IMR-90 (cell line): ENCODE results near the gene INAVA. TPM values are rescaled to one million over a fixed set of nuclear protein-coding genes. Genes with fewer than 3 reads are reported as not detected.

Experiments used
- ATAC-seq: fragments of 200-7000 bp; cut with Tn5 transposase; 2 replicates; pipeline ENCODE4 v1.9.1; 2020; ENCODE audit warnings: low read depth, mild to moderate bottlenecking, moderate library complexity
- BruUV-seq: library from RNA; stranded (reverse); fragments of 400-500 nt; replicated peaks from 2 replicates; lab custom pipeline; 2021; lab: Mats Ljungman, UMichigan
- CTCF ChIA-PET: fragments of 300-600 bp; formaldehyde crosslinking; extraction: SDS; loops from one replicate; lab custom pipeline; 2021; ENCODE audit warnings: antibody characterized with exemption; lab: Yijun Ruan, JAX
- POLR2A ChIA-PET: fragments of 300-600 bp; sonication (Branson Sonifier 250); formaldehyde crosslinking; loops from one replicate; lab custom pipeline; 2022; ENCODE audit warnings: antibody characterized with exemption; ENCODE audit not compliant: unreplicated experiment; lab: Charles Lee
- DNase-seq: peaks from one replicate; pipeline ENCODE4 v3.0.0; 2013
- H2AFZ ChIP-seq: replicated peaks from 2 replicates; pipeline ENCODE3; 2013; ENCODE audit warnings: low read length, mild to moderate bottlenecking; ENCODE audit not compliant: poor library complexity
- H2AK5ac ChIP-seq: 2 replicates; pipeline ENCODE4 v1.6.1; 2013; ENCODE audit warnings: low read depth, low read length, inconsistent platforms
- H2AK9ac ChIP-seq: replicated peaks from 2 replicates; pipeline ENCODE3; 2013; ENCODE audit warnings: mild to moderate bottlenecking, low read depth, low read length, moderate library complexity; ENCODE audit not compliant: poor library complexity
- H2BK120ac ChIP-seq: 2 replicates; pipeline ENCODE4 v1.6.1; 2013; ENCODE audit warnings: low read depth, low read length, inconsistent platforms
- H2BK15ac ChIP-seq: 3 replicates; pipeline ENCODE4 v1.6.1; 2013; ENCODE audit warnings: low read depth, low read length, inconsistent platforms
- H2BK20ac ChIP-seq: 2 replicates; pipeline ENCODE4 v1.6.1; 2013; ENCODE audit warnings: low read depth, mild to moderate bottlenecking, inconsistent platforms, low read length, moderate library complexity
- H2BK5ac ChIP-seq: 2 replicates; pipeline ENCODE4 v1.6.1; 2013; ENCODE audit warnings: mild to moderate bottlenecking, low read depth, low read length, inconsistent platforms; ENCODE audit not compliant: poor library complexity, severe bottlenecking
- H3K14ac ChIP-seq: replicated peaks from 2 replicates; pipeline ENCODE4 v1.6.1; 2013; ENCODE audit warnings: low read depth, low read length, inconsistent platforms
- H3K18ac ChIP-seq: 2 replicates; pipeline ENCODE4 v1.6.1; 2013; ENCODE audit warnings: low read depth, low read length, control low read depth
- H3K23ac ChIP-seq: 2 replicates; pipeline ENCODE4 v1.6.1; 2013; ENCODE audit warnings: low read depth, low read length, inconsistent platforms
- H3K27ac ChIP-seq: 2 replicates; pipeline ENCODE4 v1.5.1; 2013; ENCODE audit warnings: mild to moderate bottlenecking, control low read depth, low read length; ENCODE audit not compliant: insufficient read depth
- H3K27me3 ChIP-seq: 2 replicates; pipeline ENCODE4 v1.6.1; 2013; ENCODE audit warnings: low read length; ENCODE audit not compliant: control insufficient read depth, insufficient read depth
- H3K36me3 ChIP-seq: 2 replicates; pipeline ENCODE4 v1.6.1; 2013; ENCODE audit warnings: low read length, mixed read lengths; ENCODE audit not compliant: control insufficient read depth, insufficient read depth
- H3K4ac ChIP-seq: 2 replicates; pipeline ENCODE4 v1.6.1; 2013; ENCODE audit warnings: low read depth, low read length, inconsistent platforms
- H3K4me1 ChIP-seq: 2 replicates; pipeline ENCODE4 v1.6.1; 2013; ENCODE audit warnings: low read length, mixed read lengths; ENCODE audit not compliant: control insufficient read depth, insufficient read depth
- H3K4me2 ChIP-seq: 2 replicates; pipeline ENCODE4 v1.6.1; 2013; ENCODE audit warnings: low read depth, mild to moderate bottlenecking, control low read depth, low read length, moderate library complexity
- H3K4me3 ChIP-seq: 2 replicates; pipeline ENCODE4 v1.5.1; 2013; ENCODE audit warnings: low read depth, mild to moderate bottlenecking, control low read depth, low read length, moderate library complexity; ENCODE audit not compliant: insufficient read depth
- H3K56ac ChIP-seq: 2 replicates; pipeline ENCODE4 v1.6.1; 2013; ENCODE audit warnings: low read length, inconsistent platforms; ENCODE audit not compliant: insufficient read depth; ENCODE audit errors: extremely low read depth
- H3K79me1 ChIP-seq, 2 experiments: 2 replicates each; pipeline ENCODE4 v1.6.1; 2013; ENCODE audit warnings: low read length in 2 of 2, inconsistent platforms in 1 of 2, low read depth in 1 of 2
- H3K9ac ChIP-seq: 2 replicates; pipeline ENCODE4 v1.6.1; 2013; ENCODE audit warnings: low read depth, low read length, control low read depth
- H3K9me1 ChIP-seq: 2 replicates; pipeline ENCODE4 v1.6.1; 2013; ENCODE audit warnings: low read length, inconsistent platforms; ENCODE audit not compliant: insufficient read depth
- H3K9me3 ChIP-seq: 2 replicates; pipeline ENCODE4 v1.6.1; 2013; ENCODE audit warnings: low read length; ENCODE audit not compliant: control insufficient read depth, insufficient read depth
- H4K20me1 ChIP-seq: 2 replicates; pipeline ENCODE4 v1.6.1; 2013; ENCODE audit warnings: low read length, inconsistent platforms; ENCODE audit not compliant: insufficient read depth
- H4K5ac ChIP-seq: 2 replicates; pipeline ENCODE4 v1.6.1; 2013; ENCODE audit warnings: mild to moderate bottlenecking, low read depth, low read length, control low read depth
- H4K8ac ChIP-seq, 2 experiments: 2 replicates each; pipeline ENCODE4 v1.6.1; 2013; ENCODE audit warnings: low read depth in 2 of 2, low read length in 2 of 2, control low read depth in 1 of 2, inconsistent platforms in 1 of 2
- H4K91ac ChIP-seq: 2 replicates; pipeline ENCODE4 v1.6.1; 2013; ENCODE audit warnings: low read depth, low read length, inconsistent platforms; ENCODE audit not compliant: insufficient read depth
- MAZ ChIP-seq: IDR thresholded peaks from 2 replicates; pipeline ENCODE4 v1.6.1; 2012; ENCODE audit warnings: low read depth, mild to moderate bottlenecking, low read length, improper control_type of control experiment, moderate library complexity, borderline replicate concordance
- NFE2L2 ChIP-seq: fragments of 150-350 bp; IDR thresholded peaks from 2 replicates; pipeline ENCODE4 v1.6.1; 2016; ENCODE audit warnings: low read depth, mild to moderate bottlenecking, low read length
- RCOR1 ChIP-seq: IDR thresholded peaks from 2 replicates; pipeline ENCODE4 v1.6.1; 2012; ENCODE audit warnings: mild to moderate bottlenecking, low read length, improper control_type of control experiment; ENCODE audit not compliant: insufficient replicate concordance
- SMC3 ChIP-seq: fragments of 150-350 bp; IDR thresholded peaks from 2 replicates; pipeline ENCODE4 v1.6.1; 2016; ENCODE audit warnings: low read depth, mild to moderate bottlenecking, antibody characterized with exemption, low read length, moderate library complexity
- WGBS, 2 experiments: methylation state at CpG; one replicate each; pipeline versions ENCODE4 v1.1.5 to v1.1.7; 2013; ENCODE audit warnings: missing lambda C conversion rate in 2 of 2; ENCODE audit not compliant: insufficient read length in 1 of 2; ENCODE audit errors: extremely low coverage in 2 of 2; 5-methylcytosine and 5-hydroxymethylcytosine counted together
- dilution Hi-C: fragments of 300-500 bp; cut with HindIII; formaldehyde crosslinking; loops from one replicate; pipeline ENCODE4 v1.14.3; 2018; ENCODE audit warnings: low sequenced_read_pairs; ENCODE audit not compliant: unreplicated experiment
- in situ Hi-C: fragments of 300-500 bp; cut with MboI; formaldehyde crosslinking; loops from 3 replicates; pipeline ENCODE4 v1.14.3; 2019; ENCODE audit warnings: low sequenced_read_pairs, inconsistent platforms, mixed read lengths
- intact Hi-C: fragments of 100-400 bp; cut with micrococcal nuclease; formaldehyde crosslinking; loops from 2 replicates; pipeline ENCODE4 v1.10.0; 2022
- polyA plus RNA-seq, 3 experiments: library from polyadenylated mRNA; depleted of rRNA; stranded (reverse); fragments of >200 nt; gene quantifications; 2 replicates each; pipeline ENCODE4 v1.2.3, GENCODE V29; 2012; ENCODE audit warnings: low replicate concordance in 1 of 3
- total RNA-seq: library from RNA; depleted of rRNA; stranded (reverse); fragments of >200 nt; gene quantifications from 2 replicates; pipeline ENCODE4 v1.2.3, GENCODE V29; 2012
- TF ChIP-seq, protein P1 (sequence below): fragments of 150-350 bp; IDR thresholded peaks from 2 replicates; pipeline ENCODE4 v1.6.1; 2016; ENCODE audit warnings: low read depth, mild to moderate bottlenecking, low read length, moderate library complexity, borderline replicate concordance

The INAVA gene
- total and polyA plus RNA-seq, 2 of the 4 experiments (the other 2 are of a cell fraction) = under 0.01 to 0.07 TPM

DNA sequence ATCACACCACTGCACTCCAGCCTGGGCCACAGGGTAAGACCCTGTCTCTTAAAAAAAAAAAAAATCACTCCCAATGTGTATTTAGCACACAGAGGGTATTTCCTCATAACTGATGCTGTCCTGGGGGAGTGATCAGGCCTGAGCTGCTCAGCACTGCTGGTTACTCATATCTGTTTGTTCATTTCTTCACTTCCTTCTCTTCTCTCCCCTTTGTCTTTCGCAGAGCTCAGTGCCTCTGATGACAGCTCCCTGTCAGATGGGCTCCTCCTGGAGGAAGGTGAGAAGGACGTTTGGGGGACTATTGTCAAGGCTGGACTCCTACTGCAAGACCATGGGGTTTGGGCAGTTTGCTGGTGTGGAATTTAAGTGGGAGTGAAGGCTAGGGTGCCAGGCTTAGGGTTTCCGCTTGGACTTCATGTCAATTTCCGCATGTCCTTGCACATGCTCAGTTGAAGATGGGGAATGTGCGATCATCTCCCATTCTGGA lies 13.0 kb downstream of the INAVA start:
- no peak overlapping the region for H3K14ac ChIP-seq
- TF ChIP-seq, protein P1, sequence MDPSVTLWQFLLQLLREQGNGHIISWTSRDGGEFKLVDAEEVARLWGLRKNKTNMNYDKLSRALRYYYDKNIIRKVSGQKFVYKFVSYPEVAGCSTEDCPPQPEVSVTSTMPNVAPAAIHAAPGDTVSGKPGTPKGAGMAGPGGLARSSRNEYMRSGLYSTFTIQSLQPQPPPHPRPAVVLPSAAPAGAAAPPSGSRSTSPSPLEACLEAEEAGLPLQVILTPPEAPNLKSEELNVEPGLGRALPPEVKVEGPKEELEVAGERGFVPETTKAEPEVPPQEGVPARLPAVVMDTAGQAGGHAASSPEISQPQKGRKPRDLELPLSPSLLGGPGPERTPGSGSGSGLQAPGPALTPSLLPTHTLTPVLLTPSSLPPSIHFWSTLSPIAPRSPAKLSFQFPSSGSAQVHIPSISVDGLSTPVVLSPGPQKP = no peak
- TF ChIP-seq NFE2L2 = no peak
- TF ChIP-seq MAZ = no peak
- no peak for TF ChIP-seq SMC3
- no peak for TF ChIP-seq RCOR1
- no peak overlapping the region for H3K18ac ChIP-seq
- in situ Hi-C loops = no loop called here
- ATAC-seq = no peak
- no peaks in the 10 kb centered on the region for H4K20me1 ChIP-seq
- no peak overlapping the region for H3K4me3 ChIP-seq
- no peak overlapping the region for H2AK5ac ChIP-seq
- CTCF ChIA-PET = no interaction called here
- H3K79me1 ChIP-seq = no peaks in the 10 kb centered on the region
- no TSS peak for BruUV-seq
- no peak overlapping the region for H3K56ac ChIP-seq
- H4K5ac ChIP-seq = no peak overlapping the region
- no peak overlapping the region for H3K4ac ChIP-seq
- no peak overlapping the region for H3K4me2 ChIP-seq
- H3K9me3 ChIP-seq = no peaks in the 10 kb centered on the region
- H3K9me1 ChIP-seq = no peaks in the 10 kb centered on the region
- no peak overlapping the region for H3K9ac ChIP-seq
- peaks cover 26% of the 10 kb centered on the region for H3K27me3 ChIP-seq
- dilution Hi-C loops = no loop called here
- no peak overlapping the region for H3K23ac ChIP-seq
- no peak overlapping the region for H2BK120ac ChIP-seq
- H2AK9ac ChIP-seq = no peak overlapping the region
- intact Hi-C loops = no loop called here
- POLR2A ChIA-PET = interaction anchor here (0.5 kb wide), 1 partner anchor 12 kb away, joined by 4 read pairs; no protein-coding TSS in a partner anchor
- H4K91ac ChIP-seq = no peak overlapping the region
- WGBS, 2 experiments = 17% methylated on average over 1 of the region's 5 CpGs; no CpG with 5 or more reads in 1 of the 2 experiments
- H4K8ac ChIP-seq = no peak overlapping the region
- no peaks in the 10 kb centered on the region for H3K4me1 ChIP-seq
- H2BK20ac ChIP-seq = no peak overlapping the region
- H3K27ac ChIP-seq = no peak overlapping the region
- DNase-seq = no peak
- no peak overlapping the region for H2BK5ac ChIP-seq
- H2AFZ ChIP-seq = no peak overlapping the region
- H2BK15ac ChIP-seq = no peak overlapping the region
- no peaks in the 10 kb centered on the region for H3K36me3 ChIP-seq
